GM12801 (cell line): ENCODE data around the gene RDX.

ENCODE experiments used
- TF ChIP-seq, protein P1 (sequence below): IDR thresholded peaks from one replicate; pipeline ENCODE4 v1.5.1; 2011; ENCODE audit warnings: control low read depth; ENCODE audit not compliant: insufficient read length; ENCODE audit errors: extremely low read depth

RDX gene

GRCh38 chr11:110301577-110301976 is 5.2 kb upstream of the RDX start:
- TF ChIP-seq, protein P1, sequence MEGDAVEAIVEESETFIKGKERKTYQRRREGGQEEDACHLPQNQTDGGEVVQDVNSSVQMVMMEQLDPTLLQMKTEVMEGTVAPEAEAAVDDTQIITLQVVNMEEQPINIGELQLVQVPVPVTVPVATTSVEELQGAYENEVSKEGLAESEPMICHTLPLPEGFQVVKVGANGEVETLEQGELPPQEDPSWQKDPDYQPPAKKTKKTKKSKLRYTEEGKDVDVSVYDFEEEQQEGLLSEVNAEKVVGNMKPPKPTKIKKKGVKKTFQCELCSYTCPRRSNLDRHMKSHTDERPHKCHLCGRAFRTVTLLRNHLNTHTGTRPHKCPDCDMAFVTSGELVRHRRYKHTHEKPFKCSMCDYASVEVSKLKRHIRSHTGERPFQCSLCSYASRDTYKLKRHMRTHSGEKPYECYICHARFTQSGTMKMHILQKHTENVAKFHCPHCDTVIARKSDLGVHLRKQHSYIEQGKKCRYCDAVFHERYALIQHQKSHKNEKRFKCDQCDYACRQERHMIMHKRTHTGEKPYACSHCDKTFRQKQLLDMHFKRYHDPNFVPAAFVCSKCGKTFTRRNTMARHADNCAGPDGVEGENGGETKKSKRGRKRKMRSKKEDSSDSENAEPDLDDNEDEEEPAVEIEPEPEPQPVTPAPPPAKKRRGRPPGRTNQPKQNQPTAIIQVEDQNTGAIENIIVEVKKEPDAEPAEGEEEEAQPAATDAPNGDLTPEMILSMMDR, result no peak

DNA sequence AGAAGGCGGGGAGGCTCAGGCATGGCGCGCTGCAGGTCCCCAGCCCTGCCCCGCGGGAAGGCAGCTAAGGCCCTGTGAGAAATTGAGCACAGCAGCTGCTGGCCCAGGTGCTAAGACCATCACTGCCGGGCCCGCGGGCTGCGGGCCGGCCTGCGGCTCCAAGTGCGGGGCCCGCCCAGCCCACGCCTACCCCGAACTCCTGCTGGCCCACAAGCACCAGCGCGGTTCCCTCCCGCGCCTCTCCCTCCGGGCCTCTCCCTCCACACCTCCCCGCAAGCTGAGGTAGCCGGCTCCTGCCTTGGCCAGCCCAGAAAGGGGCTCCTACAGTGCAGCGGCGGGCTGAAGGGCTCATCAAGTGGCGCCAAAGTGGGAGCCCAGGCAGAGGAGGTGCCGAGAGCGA is 4.6 kb upstream of the RDX start:
- TF ChIP-seq, protein P1, result no peak

GRCh38 chr11:110299006-110299785 is 2.8 kb upstream of the RDX start:
- TF ChIP-seq, protein P1, result no peak

GRCh38 chr11:110298301-110298765 is 1.9 kb upstream of the RDX start:
- TF ChIP-seq, protein P1, result no peak

DNA sequence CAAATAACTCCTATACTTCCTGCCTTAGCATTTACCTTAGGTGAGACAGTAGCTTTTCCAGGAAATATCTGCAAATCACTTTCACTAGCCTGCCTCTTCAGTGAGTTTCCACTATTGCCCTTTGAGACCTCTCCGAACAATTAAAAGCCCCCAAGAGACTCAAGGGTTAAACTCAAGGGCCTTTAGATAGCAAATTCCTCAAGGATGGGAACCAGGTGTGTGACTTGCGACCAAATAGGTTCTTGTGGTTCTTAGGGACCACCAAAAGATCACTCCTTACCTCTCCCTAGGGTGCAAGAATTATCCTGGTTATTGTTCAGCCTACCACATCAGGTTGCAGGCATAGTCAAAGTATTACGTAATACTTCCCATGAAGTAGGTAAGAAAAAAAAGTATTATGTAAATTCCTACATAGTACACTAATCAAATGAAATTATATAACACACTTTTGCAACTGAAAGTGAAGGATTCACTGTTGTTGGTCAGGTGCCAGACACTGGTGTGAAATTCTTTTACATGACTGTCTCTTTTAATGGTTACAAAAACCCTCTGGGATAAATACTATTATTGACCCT is 1.4 kb upstream of the RDX start:
- TF ChIP-seq, protein P1, result no peak

GRCh38 chr11:110297076-110297725 is 787 bp upstream of the RDX start:
- TF ChIP-seq, protein P1, result no peak

- TF ChIP-seq, protein P1, result no peak
Observed at GRCh38 chr11:110295531-110296225, 736 bp downstream of the RDX start.
